Occipital lobe (tissue), 2 donors: ENCODE measurements around the gene ALDOA. TPM values are rescaled to one million over a fixed set of nuclear protein-coding genes. Genes with fewer than 3 reads are reported as not detected.

Source experiments
- DNase-seq: peaks from one replicate; lab custom pipeline; 2025; lab: John Stamatoyannopoulos, UW
- total RNA-seq: library from RNA; depleted of rRNA; stranded (reverse); fragments of >200 nt; gene quantifications from one replicate; pipeline ENCODE4 v1.2.3, GENCODE V29; 2014

The ALDOA gene
- total RNA-seq, 1 donor from 2014 or later = 57.4 TPM

- DNase-seq = no peak
Measured at GRCh38 chr16:30088832-30089624, 23.5 kb downstream of the ALDOA start.

GRCh38 chr16:30090610-30091331 lies 25.2 kb downstream of the ALDOA start:
- DNase-seq = no peak

GRCh38 chr16:30091474-30092372 lies 26.2 kb downstream of the ALDOA start, which contains the start of gene TBX6:
TSS of gene TBX6 (minus strand) at chr16:30091924. CDS start at chr16:30091193, 731 bp downstream.
- peak; percentile 83 for DNase-seq

- peak; percentile 29 for DNase-seq
Measured at GRCh38 chr16:30092373-30093010, 26.9 kb downstream of the ALDOA start.

GRCh38 chr16:30094541-30095165 lies 29.1 kb downstream of the ALDOA start:
- no peak for DNase-seq

- DNase-seq = no peak
Measured at GRCh38 chr16:30095166-30096078, 29.9 kb downstream of the ALDOA start.

- peak; percentile 89 for DNase-seq
Measured at GRCh38 chr16:30096105-30096861, 30.7 kb downstream of the ALDOA start, which contains the start of gene YPEL3. TSS of gene YPEL3 (minus strand) at chr16:30096213. CDS start at chr16:30095482, 731 bp downstream.

- no peak for DNase-seq
Measured at GRCh38 chr16:30096862-30097563, 31.5 kb downstream of the ALDOA start.

GRCh38 chr16:30104090-30104489 lies 38.5 kb downstream of the ALDOA start:
- no peak for DNase-seq

- DNase-seq = no peak
Measured at GRCh38 chr16:30104492-30104891, 38.9 kb downstream of the ALDOA start.

- no peak for DNase-seq
Measured at GRCh38 chr16:30108059-30108850, 42.7 kb downstream of the ALDOA start.

- DNase-seq = no peak
Measured at GRCh38 chr16:30110661-30111060, 45.1 kb downstream of the ALDOA start.

GRCh38 chr16:30112197-30113030 lies 46.9 kb downstream of the ALDOA start:
- DNase-seq = no peak

- DNase-seq = no peak
Measured at GRCh38 chr16:30113031-30113710, 47.6 kb downstream of the ALDOA start, which contains the start of gene GDPD3. TSS of gene GDPD3 (minus strand) at chr16:30113537. CDS start at chr16:30113478, 59 bp downstream.

GRCh38 chr16:30113711-30114333 lies 48.3 kb downstream of the ALDOA start:
- no peak for DNase-seq
